Keratinocyte (primary cell): Measurements from ENCODE around the gene DMRT3.

Source experiments
- EZH2 ChIP-seq: IDR thresholded peaks from one replicate; pipeline ENCODE4 v1.6.1; 2012; ENCODE audit warnings: inconsistent platforms, mild to moderate bottlenecking, low read length, moderate library complexity
- TF ChIP-seq, protein P1 (sequence below), 3 experiments: IDR thresholded peaks in 1 of 3; conservative IDR thresholded peaks in 1 of 3; optimal IDR thresholded peaks in 1 of 3; 2 replicates in 2 of 3; 3 replicates in 1 of 3; pipeline versions ENCODE3 to v1.5.1; 2011; ENCODE audit warnings: low read length in 3 of 3, mild to moderate bottlenecking in 3 of 3, moderate library complexity in 2 of 3, control low read depth in 1 of 3, inconsistent platforms in 1 of 3; ENCODE audit not compliant: insufficient read depth in 2 of 3; ENCODE audit errors: extremely low read depth in 1 of 3

GRCh38 chr9:1018121-1018520 is 41.7 kb downstream of the DMRT3 start:
- TF ChIP-seq, protein P1, sequence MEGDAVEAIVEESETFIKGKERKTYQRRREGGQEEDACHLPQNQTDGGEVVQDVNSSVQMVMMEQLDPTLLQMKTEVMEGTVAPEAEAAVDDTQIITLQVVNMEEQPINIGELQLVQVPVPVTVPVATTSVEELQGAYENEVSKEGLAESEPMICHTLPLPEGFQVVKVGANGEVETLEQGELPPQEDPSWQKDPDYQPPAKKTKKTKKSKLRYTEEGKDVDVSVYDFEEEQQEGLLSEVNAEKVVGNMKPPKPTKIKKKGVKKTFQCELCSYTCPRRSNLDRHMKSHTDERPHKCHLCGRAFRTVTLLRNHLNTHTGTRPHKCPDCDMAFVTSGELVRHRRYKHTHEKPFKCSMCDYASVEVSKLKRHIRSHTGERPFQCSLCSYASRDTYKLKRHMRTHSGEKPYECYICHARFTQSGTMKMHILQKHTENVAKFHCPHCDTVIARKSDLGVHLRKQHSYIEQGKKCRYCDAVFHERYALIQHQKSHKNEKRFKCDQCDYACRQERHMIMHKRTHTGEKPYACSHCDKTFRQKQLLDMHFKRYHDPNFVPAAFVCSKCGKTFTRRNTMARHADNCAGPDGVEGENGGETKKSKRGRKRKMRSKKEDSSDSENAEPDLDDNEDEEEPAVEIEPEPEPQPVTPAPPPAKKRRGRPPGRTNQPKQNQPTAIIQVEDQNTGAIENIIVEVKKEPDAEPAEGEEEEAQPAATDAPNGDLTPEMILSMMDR (optimal IDR thresholded peaks at IDR 0.05 in 1 of 3, IDR thresholded peaks at IDR 0.05 in 1 of 3, conservative IDR thresholded peaks at IDR 0.05 in 1 of 3; ENCODE audit: extremely low read depth in 1 of 3, insufficient read depth in 2 of 3, low read length in 3 of 3): peak; percentile 35 to 54 (median 52)
- no peak for TF ChIP-seq EZH2
